Measurements from ENCODE around the gene CDK7.

CDK7 gene

DNA sequence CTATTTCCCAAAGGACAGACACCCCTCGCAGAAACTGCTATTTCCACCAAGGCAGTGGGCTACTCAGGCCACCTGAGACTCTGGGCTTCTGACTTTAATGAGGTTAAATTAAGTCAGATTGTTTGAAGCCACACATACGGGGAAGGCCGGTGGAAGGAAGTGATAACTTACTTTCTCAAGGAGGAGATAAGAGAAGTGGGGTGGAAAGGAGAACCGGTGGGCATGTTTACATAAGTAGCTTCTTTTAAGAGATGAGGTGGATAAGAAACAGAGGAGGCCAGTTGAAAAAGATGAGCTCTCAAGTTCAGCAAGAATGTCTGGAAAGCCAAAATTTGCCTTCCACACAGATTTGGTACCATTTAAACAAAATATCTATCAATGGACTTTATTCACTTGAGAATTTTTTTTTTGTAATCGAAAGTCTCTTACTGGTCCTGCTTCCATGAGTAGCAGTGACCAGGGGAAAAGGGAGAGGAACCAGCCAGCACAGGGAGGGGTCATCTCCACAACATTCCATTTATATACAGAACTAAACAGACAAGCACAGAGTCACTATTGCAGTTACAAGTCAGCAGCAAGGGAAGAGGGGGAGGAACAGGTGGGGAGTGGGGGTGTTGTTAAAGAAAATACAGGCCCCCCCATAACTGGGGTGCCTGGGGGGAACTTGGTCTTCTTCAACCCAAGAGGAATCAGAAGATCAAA is 77.9 kb downstream of the CDK7 start:
- no peak overlapping the region for H3K4me3 ChIP-seq (replicated peaks; ENCODE audit: insufficient read depth, low read length)
- no peaks in the 10 kb centered on the region for H3K27me3 ChIP-seq (ENCODE audit: insufficient read depth, poor library complexity, severe bottlenecking)
- H3K27ac ChIP-seq (replicated peaks) = no peak overlapping the region
- no peak for TF ChIP-seq POLR2AphosphoS5 (IDR thresholded peaks at IDR 0.05; ENCODE audit: low read depth)
- TF ChIP-seq GABPA (IDR thresholded peaks at IDR 0.05; ENCODE audit: low read depth) = no peak
- TF ChIP-seq, protein P1, sequence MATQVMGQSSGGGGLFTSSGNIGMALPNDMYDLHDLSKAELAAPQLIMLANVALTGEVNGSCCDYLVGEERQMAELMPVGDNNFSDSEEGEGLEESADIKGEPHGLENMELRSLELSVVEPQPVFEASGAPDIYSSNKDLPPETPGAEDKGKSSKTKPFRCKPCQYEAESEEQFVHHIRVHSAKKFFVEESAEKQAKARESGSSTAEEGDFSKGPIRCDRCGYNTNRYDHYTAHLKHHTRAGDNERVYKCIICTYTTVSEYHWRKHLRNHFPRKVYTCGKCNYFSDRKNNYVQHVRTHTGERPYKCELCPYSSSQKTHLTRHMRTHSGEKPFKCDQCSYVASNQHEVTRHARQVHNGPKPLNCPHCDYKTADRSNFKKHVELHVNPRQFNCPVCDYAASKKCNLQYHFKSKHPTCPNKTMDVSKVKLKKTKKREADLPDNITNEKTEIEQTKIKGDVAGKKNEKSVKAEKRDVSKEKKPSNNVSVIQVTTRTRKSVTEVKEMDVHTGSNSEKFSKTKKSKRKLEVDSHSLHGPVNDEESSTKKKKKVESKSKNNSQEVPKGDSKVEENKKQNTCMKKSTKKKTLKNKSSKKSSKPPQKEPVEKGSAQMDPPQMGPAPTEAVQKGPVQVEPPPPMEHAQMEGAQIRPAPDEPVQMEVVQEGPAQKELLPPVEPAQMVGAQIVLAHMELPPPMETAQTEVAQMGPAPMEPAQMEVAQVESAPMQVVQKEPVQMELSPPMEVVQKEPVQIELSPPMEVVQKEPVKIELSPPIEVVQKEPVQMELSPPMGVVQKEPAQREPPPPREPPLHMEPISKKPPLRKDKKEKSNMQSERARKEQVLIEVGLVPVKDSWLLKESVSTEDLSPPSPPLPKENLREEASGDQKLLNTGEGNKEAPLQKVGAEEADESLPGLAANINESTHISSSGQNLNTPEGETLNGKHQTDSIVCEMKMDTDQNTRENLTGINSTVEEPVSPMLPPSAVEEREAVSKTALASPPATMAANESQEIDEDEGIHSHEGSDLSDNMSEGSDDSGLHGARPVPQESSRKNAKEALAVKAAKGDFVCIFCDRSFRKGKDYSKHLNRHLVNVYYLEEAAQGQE (IDR thresholded peaks at IDR 0.05; ENCODE audit: insufficient replicate concordance, low read depth) = no peak
- TF ChIP-seq SPI1 (IDR thresholded peaks at IDR 0.05; ENCODE audit: borderline replicate concordance, low read depth) = no peak
- TF ChIP-seq, protein P2, sequence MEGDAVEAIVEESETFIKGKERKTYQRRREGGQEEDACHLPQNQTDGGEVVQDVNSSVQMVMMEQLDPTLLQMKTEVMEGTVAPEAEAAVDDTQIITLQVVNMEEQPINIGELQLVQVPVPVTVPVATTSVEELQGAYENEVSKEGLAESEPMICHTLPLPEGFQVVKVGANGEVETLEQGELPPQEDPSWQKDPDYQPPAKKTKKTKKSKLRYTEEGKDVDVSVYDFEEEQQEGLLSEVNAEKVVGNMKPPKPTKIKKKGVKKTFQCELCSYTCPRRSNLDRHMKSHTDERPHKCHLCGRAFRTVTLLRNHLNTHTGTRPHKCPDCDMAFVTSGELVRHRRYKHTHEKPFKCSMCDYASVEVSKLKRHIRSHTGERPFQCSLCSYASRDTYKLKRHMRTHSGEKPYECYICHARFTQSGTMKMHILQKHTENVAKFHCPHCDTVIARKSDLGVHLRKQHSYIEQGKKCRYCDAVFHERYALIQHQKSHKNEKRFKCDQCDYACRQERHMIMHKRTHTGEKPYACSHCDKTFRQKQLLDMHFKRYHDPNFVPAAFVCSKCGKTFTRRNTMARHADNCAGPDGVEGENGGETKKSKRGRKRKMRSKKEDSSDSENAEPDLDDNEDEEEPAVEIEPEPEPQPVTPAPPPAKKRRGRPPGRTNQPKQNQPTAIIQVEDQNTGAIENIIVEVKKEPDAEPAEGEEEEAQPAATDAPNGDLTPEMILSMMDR (IDR thresholded peaks at IDR 0.05; ENCODE audit: insufficient read depth, low read length) = no peak
- peak in 1 of 2 experiments; percentile 10 for DNase-seq (ENCODE audit: low read depth in 1 of 2, low spot score in 1 of 2)

DNA sequence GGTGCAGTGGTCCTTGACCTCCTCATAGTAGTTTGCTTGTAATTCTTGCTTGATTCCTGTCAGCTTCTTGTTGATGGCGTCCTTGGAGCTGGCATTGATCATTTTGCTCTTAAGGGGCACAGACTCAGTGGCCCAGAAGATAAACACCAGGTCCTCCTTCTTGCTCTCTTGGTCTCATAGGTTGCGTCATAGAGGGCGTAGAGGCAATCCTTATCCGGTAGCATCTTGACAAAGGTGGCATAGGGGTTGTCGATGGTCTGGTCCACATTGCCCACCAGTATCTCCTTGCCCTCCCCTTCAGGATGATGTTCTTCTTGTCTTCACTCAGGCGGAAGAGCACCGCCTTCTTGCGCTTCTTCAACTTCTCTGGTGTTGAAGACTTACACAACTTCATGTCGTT is 78.7 kb downstream of the CDK7 start:
- no peak overlapping the region for H3K4me3 ChIP-seq (replicated peaks; ENCODE audit: insufficient read depth, low read length)
- TF ChIP-seq, protein P2 (IDR thresholded peaks at IDR 0.05; ENCODE audit: insufficient read depth, low read length) = no peak
- TF ChIP-seq GABPA (IDR thresholded peaks at IDR 0.05; ENCODE audit: low read depth) = no peak
- no peak for TF ChIP-seq SPI1 (IDR thresholded peaks at IDR 0.05; ENCODE audit: borderline replicate concordance, low read depth)
- TF ChIP-seq, protein P1 (IDR thresholded peaks at IDR 0.05; ENCODE audit: insufficient replicate concordance, low read depth) = no peak
- no peak for TF ChIP-seq POLR2AphosphoS5 (IDR thresholded peaks at IDR 0.05; ENCODE audit: low read depth)
- H3K27ac ChIP-seq (replicated peaks) = no peak overlapping the region
- no peak for DNase-seq (ENCODE audit: low read depth in 1 of 2, low spot score in 1 of 2)
- H3K27me3 ChIP-seq (ENCODE audit: insufficient read depth, poor library complexity, severe bottlenecking) = no peaks in the 10 kb centered on the region

DNA sequence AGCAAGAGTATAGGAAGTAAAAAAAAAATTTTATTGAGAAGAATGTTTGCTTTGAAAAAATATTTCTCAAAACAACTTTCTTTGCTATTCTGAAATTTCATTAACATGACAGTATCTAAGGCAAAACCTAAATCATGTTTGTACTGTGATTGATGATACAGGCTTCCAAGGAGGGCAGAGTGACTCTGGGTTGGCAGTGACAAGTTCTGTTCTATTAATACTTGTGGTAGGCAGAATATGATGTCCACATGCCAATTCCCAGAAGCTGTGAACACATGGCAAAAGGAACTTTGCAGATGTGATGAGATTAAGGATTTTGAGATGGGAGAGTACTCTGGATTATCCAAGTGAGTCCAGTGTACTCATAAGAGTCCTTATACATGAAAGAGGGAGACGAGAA is 81.3 kb downstream of the CDK7 start:
- DNase-seq (ENCODE audit: low read depth in 1 of 2, low spot score in 1 of 2) = no peak
- no peak overlapping the region for H3K27ac ChIP-seq (replicated peaks)
- no peak overlapping the region for H3K4me3 ChIP-seq (replicated peaks; ENCODE audit: insufficient read depth, low read length)
- no peak for TF ChIP-seq SPI1 (IDR thresholded peaks at IDR 0.05; ENCODE audit: borderline replicate concordance, low read depth)
- TF ChIP-seq, protein P2 (IDR thresholded peaks at IDR 0.05; ENCODE audit: insufficient read depth, low read length) = no peak
- TF ChIP-seq POLR2AphosphoS5 (IDR thresholded peaks at IDR 0.05; ENCODE audit: low read depth) = no peak
- no peak for TF ChIP-seq GABPA (IDR thresholded peaks at IDR 0.05; ENCODE audit: low read depth)
- TF ChIP-seq, protein P1 (IDR thresholded peaks at IDR 0.05; ENCODE audit: insufficient replicate concordance, low read depth) = no peak
- no peaks in the 10 kb centered on the region for H3K27me3 ChIP-seq (ENCODE audit: insufficient read depth, poor library complexity, severe bottlenecking)

All from HL-60 (cell line).